Mesangial cell (primary cell): ENCODE data around the gene CNTNAP5. TPM values are rescaled to one million over a fixed set of nuclear protein-coding genes. Genes with fewer than 3 reads are reported as not detected.

Experiments
- total RNA-seq: library from RNA; depleted of rRNA; stranded (reverse); fragments of >200 nt; gene quantifications from 2 replicates; pipeline ENCODE4 v1.2.3, GENCODE V29; 2015

CNTNAP5 gene
- not detected in 2 replicates for total RNA-seq

DNA sequence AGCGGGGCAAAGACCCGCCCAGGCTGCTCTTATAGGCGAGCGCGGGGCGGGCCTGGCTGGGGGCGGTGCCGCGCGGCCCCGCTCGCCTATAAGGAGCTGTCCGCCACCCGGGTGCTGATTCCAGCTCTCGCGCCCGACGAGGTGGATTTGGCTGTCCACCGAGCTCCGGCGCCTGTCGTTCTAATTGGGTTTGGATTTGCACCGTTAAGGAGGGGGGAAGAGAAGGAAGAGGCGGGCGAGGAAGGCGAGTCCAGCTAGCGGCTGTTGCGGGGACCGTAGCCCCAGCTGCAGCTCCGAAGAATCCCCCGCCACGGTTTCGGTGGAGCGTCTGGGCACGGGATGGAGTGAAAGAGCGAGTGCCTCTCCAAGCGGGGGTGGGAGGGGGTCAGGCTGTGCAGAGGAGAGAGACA lies at the start of gene CNTNAP5:
Gene CNTNAP5 (plus strand): TSS at position 117 of the 410 bp plus-strand sequence. CDS start 364 bp downstream, outside the sequence.

